VCaP (cell line): ENCODE results near the gene MRFAP1.
"Not testable (repeated sequence)": the region's sequence is repeated elsewhere in the genome, so short reads cannot be mapped to it uniquely, and the experiment has no call there.

Experiments used
- H3K27ac ChIP-seq: fragments of 450-650 bp; 2 replicates; pipeline ENCODE4 v1.5.1; 2017
- CTCF ChIP-seq: fragments of 450-650 bp; conservative IDR thresholded peaks from 2 replicates; pipeline ENCODE4 v1.5.1; 2017; ENCODE audit warnings: mild to moderate bottlenecking, moderate library complexity

MRFAP1 gene

GRCh38 chr4:6626066-6626465 lies 14.4 kb upstream of the MRFAP1 start:
- TF ChIP-seq CTCF = no peak
- H3K27ac ChIP-seq = no peak overlapping the region

GRCh38 chr4:6627832-6628231 lies 12.7 kb upstream of the MRFAP1 start:
- no peak for TF ChIP-seq CTCF
- no peak overlapping the region for H3K27ac ChIP-seq

- not testable (repeated sequence) for H3K27ac ChIP-seq
Observed at GRCh38 chr4:6628484-6628883, 12.0 kb upstream of the MRFAP1 start.

GRCh38 chr4:6632125-6632524 lies 8.4 kb upstream of the MRFAP1 start:
- TF ChIP-seq CTCF = no peak
- peak overlapping the region; percentile 77 for H3K27ac ChIP-seq

- H3K27ac ChIP-seq = peak overlapping the region; percentile 77
- TF ChIP-seq CTCF = no peak
Observed at GRCh38 chr4:6633091-6633906, 7.2 kb upstream of the MRFAP1 start.

- no peak for TF ChIP-seq CTCF
- H3K27ac ChIP-seq = peak overlapping the region; percentile 77
Observed at GRCh38 chr4:6634746-6635145, 5.7 kb upstream of the MRFAP1 start.

GRCh38 chr4:6639137-6639680 lies 1.3 kb upstream of the MRFAP1 start:
- peak overlapping the region; percentile 95 for H3K27ac ChIP-seq
- no peak for TF ChIP-seq CTCF
